GM18873 (cell line): Measurements from ENCODE around the gene PBX1.

ENCODE experiments used
- ATAC-seq: cut with Tn5 transposase; IDR thresholded peaks from one replicate; pipeline ENCODE4 v1.9.1; 2021; ENCODE audit warnings: mild to moderate bottlenecking, moderate library complexity, moderate number of reproducible peaks; ENCODE audit not compliant: unreplicated experiment, low FRiP score

PBX1 gene

DNA sequence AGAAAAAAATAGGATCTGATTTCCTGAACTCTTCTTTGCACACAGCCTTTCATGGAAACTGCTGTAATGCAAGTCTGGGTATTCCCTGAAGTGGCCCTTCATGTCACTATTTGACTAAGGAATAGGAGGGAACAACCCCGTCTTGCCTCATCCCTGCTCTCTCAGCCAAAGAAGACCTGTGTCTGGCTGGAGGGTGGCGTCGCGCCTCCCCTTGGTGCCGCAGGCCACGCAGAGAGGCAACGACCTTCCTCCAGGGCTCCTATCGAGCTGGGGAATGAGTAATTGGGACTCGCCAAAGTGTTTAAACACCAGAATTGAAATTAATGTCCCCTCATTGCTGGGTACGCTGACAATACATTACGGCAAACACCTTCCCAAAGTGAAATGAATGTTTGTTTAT lies 129.8 kb downstream of the PBX1 start:
- ATAC-seq = no peak

DNA sequence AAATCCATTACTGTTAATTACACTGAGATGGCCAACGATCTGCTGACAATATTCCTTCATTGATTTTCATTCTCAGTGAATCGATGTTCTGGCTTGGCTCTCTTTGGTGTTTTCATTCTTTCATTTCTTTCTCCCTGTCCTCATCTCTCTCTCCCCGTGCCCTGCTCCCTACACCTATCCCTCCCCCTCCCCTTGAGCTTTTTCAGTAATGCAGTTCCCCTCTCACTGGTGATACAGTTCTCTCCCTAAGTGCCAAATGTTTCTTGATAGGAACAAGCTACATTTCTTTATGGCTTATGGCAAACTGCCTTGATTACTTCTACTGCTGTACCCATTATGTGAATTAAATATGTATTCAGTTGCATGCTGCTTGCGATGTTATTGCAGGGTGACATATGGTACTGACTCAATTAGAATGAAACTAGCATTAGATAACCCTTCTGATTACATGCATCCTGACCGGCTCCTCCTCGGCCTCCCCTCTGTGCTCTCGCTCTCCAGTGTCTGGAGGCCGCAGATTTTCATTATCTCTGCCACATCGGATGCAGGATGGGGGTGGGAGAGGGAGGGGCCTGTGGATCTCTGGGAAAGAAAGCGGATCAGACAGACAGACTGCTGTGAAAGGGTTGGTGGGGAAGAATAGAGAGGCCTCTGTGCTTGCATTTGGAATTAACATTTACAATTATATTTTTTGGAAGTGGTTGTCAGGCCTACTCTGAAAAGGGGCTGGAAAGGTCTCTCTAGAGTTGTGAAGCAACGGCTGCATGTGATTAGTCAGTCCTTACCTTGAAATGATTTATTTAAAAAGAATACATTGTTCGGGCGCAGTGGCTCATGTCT lies 130.9 kb downstream of the PBX1 start:
- ATAC-seq = no peak

DNA sequence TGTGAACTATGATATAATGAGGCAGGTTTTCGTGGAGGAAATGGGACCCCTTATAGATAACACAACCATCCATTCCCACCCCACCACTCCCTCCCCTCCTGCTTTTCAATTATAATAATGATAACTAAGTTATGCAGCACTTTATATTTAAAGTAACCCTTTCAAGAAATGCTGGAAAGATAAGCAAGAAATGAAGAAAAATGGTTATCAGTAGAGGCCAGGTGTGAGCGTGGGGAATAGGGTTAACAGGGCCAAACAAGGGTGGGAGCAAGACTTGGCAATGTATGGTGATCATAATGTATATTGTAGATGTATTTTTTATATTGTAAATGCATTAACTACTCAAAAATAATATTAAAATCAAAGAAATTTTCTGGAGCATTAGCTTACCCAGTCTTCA lies 133.4 kb downstream of the PBX1 start:
- no peak for ATAC-seq

DNA sequence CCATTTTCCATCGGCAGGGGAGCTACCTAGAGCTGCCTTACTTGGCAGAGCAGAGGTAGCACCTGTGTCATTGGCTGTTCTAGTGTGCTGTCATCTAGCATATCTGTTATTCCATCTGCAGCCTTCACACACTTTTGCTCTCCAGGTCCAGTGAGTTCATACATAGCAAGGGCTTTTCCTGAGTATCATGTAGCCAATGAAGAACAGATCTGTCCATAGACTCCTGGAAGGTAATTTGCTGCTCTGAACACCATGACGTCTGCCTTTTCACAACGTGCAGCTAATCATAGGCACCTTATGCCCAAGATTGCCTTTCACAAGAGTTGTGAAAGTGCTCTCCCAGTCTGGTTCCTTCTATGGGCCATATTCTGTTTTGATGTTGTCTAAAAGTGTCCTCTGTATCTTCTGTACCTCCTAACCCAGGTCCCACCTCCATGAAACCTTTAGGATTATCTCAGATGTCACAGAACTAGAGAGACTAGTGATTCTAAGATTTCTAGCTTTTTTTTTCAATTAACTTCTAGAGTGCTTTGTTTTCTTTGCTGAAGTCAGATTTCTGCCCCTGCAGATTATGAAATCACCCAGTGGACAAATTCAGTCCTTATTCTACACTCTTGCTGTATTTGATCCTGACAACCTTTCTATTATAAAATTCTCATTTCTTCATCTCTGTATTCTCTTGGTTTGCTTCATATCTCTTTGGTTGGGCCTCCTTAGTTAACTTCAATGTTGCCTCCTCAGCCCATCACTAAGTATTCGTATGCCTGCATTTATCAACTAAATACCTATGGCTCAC lies 134.8 kb downstream of the PBX1 start:
- ATAC-seq = no peak

DNA sequence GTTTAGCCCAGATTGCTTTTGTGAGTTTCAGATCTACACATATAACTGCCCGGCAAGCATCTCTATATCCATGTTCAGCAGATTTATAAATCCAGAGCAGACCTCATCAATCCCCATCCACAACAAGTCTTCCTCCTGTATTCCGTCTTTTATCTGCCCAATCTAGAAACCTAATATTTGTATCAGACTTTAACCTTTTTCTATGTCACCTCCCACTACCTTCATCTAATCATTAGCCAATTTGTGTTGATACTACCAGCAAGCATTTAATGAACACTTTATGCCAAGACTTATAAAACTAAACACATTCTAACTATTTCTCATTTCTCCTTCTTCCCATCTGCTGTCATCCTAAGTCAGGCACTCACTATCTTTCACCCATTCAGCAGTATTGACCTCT lies 135.5 kb downstream of the PBX1 start:
- ATAC-seq = no peak

DNA sequence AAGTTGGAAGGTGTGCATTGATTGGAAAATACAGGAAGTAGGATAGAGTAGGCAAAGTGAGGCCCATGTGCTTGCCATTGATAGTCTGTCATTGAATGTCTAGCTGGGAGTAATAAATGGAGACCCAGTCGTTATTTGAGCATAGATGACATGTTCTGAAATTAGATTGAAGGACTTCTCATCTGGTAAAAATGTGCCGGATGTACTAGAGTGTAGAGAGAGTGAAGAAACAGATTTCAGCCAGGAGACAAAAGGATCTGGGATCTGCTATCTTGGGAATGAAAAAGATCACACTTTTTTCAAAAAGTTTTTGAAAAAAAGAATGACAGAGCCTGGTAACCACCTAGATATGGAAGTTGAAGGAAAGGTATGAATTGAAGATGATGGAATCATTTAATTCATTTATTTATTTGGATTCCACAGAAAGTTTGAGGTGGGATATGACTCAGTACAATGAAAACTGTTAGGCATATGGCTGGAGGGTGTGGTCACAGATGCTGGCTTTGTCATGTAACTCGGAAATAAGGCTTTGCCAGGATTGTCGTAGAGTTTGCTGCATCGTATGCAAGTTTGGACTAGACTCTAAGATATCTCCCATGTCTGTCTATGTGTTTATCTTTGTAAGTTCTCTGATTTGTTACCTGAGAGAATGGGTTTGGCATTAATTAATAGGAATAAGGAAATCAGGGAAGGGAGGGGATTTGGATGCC lies 137.1 kb downstream of the PBX1 start:
- ATAC-seq = no peak

DNA sequence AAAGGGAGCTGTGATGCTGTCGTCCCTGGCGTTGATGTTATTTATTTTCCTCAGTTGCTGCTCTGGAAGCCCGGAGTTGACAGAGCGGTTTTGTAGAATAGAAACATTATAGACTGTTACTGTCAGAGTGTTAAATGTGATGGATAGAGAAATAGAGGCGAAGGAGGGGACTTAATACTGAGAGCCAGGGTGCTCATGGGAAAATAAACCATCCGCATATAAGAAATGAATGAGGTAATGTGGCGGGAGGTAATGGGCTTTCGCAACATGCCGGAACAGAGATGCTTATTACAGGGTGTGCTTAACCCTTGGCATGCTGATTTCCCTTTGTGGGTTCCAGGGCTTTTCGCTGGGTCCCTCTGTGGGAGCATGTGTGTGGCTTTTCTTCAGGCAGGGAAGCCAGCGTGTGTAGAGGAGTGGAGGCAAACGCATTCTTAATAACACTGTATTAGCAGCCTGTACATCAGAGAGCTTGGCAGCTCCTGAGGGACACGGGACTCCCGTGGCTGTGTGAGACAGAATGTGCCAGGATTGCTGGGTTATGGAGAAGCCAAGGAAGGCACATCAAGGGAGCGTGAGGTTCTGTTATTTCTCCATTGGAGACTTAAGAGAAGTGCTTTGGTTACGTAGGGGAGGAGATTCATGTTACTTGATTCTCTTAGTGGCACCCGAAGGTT lies 141.0 kb downstream of the PBX1 start:
- ATAC-seq = no peak

DNA sequence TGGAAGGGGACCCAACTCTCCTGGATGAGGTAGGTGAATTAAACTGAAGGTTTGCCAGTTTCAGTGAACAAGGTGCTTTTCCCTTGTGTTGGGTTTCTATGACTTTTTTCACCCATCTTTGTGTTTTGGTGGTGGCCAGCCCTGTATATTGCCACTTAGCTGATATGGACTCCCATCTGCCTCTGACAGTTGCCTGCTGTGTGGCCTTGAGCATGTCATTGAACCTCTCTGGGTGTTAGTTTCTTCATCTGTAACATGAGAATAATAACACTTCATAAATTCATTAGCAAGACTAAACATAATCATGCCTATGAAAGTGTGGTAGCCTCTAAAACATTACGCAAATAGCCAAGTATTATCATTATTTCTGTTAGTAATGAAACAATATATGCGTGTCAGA lies 141.7 kb downstream of the PBX1 start:
- ATAC-seq = no peak

DNA sequence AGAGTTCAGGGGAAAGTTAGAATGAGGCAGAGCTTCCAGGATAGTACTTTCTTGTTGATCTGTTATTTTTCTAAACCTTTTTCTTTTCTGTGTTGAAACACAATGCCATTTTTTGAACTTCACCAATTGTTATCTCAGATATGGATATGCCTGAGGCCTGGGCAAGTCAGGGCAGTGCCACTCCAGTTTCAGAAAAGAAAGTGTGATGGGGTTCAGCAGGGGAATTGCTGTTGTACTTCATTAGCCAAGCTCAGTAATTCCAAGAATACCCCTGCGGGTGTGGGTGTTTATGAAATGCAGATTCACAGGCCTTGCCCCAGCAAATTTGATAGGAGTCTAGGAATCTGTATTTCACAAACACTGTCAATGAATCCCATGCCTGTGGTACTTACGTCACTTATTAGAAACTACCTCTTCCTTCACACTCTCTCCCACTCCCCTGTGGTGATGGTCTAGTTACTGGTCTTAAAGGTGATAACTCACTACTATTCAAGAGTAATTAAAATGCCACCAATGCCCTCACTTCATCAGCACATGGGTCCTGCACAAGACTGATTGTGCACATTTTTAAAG lies 142.3 kb downstream of the PBX1 start:
- ATAC-seq = no peak

DNA sequence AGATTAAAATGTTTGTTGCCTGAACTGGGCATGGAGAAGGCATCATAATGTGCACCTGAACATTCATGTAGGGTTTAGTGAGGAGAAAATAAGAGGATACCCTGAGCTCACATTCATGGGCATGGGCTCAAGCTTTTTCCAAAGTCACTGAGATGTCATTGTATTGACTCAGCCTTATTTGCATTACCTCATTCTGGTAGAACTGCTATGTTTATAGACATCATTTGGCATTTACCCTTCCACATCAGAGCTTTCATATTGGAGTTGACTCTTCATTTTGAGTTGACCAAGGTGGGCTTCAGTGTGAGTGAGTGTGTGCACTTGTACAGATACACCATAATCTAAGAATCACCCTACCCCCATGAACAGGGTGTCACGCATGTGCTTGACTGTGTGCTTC lies 143.2 kb downstream of the PBX1 start:
- no peak for ATAC-seq

DNA sequence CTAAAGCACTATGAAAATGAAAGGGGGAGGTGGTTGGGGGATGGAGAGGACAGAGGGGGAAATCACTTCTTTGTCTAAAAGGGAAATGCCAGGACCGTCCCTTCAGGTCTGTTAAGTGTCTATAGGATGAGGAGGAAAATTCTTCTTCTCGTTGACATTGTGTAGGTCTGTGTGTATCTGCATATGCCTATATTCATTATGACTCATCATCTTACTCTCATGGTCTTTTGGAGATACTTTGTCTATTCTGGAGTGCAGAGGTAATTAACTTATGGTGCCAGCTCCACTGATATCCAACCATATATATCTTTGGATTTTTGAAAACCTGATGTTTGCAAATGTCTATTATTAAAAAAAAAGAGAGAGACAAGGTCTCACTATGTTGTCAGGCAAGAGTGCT lies 143.7 kb downstream of the PBX1 start:
- ATAC-seq = no peak

DNA sequence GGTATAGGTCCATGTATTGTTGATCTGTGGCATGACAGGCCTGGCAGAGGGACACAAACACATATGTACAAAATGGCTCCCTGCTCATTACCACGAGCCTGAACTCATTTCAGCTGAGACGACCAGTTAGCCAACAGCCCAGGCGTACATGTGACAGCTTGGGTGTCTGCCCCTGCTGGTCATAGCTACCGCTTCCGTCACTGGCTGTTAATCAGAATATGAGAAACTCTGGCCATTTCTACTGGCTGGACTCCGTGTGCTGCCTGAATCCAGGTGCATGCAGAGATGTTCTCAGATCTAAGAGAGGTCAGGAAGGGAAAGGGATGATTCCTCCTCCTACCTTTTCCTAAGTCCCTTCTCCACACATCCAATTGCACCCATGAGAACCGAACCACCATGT lies 144.5 kb downstream of the PBX1 start:
- no peak for ATAC-seq

DNA sequence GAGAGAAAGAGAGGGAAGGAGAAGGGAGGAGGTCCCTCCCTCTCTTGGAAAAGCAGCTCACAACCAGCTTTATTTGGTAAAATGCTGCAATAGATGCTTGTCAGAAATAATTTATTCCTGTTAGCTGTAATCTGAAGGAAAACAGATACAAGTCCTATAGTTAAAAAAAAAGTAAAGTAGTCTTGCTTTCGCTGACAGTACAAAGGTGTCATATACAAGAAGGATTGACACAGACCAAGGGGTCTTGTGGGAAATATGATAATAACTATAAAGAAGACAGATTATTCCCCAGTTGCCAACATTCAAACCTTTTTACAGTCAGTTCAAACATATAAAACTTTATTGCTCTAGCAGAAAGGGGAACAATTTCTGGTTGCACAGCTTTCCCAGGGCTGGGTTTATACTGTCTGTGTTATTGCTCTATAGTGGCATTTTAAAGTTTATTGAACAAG lies 145.0 kb downstream of the PBX1 start:
- no peak for ATAC-seq

DNA sequence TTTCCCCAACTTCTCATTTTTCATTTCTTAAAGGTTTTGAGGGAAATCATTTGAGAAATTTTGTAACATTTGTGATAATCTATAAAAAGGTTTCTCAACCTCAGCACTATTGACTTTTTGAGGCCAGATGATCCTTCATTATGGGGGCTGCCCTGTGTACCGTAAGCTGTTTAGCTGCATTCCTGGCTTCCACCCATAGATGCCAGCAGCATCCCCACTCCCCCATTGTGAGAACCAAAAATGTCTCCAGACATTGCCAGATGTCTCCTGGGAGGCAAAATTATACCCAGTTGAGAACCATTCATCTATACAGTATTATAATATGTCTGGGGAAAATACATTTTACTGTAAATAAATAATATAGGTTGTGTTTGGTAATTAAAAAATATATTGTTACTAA lies 146.0 kb downstream of the PBX1 start:
- no peak for ATAC-seq

DNA sequence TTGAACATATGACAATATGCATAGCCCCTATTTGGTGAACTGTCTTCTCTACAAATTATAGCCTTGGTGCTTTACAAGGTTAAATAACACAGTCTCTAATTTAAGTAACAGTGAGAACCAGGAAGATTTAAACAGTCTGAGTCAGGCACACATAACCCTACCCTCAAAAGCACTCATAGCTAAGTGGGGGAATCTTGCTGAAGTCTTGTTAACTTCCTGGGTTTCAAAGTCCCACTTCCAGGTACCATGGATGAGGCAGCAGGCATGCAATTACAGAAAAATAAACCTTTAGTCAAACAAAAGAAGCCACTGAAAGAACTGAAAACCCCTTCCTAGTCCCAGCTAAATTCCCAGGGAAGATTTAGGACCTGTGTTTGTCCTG lies 147.6 kb downstream of the PBX1 start:
- no peak for ATAC-seq

DNA sequence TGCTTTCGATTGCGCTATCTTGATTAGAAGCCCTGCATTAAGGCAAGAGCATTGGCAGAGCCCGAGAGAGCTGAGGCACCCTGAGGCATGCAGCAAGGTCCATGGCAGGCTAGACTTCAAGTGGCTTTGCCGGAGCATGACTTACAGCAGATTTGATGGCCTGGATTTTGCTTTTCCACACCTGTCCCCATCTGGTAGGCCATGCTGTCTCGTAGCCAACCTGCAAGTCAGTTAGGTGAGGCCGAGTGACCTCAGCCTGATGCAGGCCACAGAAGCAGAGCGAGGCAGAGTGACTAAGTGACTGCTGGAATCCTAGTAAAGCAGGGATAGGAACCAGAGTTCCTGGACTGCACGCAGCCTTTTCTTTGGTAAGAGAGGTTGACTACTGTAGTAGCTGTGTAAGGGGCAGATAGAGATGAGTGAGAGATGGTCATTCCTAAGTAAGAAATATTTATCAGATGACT lies 148.9 kb downstream of the PBX1 start:
- ATAC-seq = no peak

DNA sequence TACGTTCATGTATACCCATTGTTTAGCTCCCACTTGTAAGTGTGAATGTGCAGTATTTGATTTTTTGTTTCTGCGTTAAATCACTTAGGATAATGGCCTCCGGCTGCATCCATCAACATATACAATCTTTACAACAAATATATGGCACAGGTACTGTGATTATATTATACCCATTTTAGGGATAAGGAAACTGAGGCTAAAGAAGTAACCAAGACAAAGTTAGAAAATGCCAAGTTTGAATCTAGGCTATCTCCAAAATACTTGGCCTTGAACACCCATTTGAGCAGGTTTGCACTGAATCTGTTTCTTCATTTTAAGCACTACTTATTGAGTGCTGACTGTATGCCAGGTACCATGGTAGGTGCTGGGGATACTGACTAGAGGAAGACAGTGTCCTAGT lies 149.6 kb downstream of the PBX1 start:
- no peak for ATAC-seq

DNA sequence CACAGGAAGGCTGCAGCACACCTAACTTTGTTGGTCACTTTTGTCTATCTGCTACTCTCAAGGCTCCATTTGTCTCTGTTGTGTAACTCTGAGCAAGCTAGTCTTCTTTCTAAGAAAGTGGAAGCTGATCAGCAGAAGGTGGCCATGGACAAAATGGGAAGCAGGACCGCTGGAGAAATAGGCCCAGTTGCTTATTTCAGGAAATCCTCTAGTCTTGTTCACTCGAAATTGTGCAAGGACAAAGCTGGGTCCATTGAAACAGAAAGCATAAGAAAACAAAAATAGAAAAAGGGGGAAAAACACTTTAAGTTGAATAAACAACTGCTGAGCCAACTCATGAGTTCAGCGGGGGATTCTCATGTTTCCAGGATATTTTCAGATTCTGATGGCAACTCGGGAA lies 150.1 kb downstream of the PBX1 start:
- ATAC-seq = no peak

DNA sequence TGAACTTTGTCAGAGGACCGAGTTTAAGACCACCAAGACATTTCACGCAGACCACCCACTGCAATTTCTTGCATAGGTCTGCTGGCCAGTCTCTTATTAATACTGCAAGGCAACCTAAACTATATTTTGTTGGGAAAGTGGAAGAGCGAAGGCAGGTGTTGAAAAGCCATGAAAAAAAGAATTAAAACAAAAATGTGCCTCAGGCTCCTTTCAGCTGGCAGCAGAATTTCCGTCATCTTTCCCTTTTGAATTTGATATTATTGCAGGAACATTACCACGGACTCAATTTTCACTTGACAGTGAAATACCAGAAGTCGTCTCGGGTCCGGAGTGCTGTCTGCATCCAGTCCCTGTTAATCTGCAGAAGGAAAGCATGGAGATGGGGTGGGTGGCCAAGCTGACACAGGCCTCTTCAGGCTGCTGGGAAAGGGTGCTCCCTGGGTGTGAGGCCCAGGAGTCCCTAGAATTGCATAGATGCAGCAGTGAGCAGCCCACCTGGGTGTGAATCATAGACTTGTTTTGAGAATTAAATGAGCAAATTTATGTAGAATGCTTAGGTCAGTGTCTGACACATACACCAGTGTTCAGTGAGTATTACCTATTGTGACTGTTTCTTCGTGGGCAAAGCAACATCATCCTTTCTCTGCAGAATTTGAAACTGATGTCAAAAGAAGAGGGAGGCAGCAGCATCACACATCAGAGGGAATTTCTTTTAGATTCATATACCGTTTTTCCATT lies 150.7 kb downstream of the PBX1 start:
- ATAC-seq = no peak
